Measurements from ENCODE around the gene NOL12.

The NOL12 gene

DNA sequence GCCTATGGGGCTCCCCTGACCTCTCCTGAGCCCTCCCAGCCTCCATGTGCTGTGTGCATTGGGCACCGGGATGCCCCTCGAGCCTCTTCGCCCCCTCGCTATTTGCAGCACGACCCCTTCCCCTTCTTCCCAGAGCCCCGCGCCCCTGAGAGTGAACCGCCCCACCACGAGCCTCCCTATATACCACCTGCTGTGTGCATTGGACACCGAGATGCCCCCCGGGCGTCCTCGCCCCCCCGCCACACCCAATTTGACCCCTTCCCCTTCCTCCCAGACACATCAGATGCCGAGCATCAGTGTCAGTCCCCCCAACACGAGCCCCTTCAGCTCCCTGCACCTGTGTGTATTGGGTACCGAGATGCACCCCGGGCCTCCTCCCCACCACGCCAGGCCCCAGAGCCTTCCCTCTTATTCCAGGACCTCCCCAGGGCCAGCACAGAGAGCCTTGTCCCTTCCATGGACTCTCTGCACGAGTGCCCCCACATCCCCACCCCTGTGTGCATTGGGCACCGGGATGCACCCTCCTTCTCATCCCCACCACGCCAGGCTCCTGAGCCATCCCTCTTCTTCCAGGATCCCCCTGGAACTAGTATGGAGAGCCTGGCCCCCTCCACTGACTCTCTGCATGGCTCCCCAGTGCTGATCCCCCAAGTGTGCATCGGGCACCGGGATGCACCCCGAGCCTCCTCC, 39.6 kb downstream of the NOL12 start:
- H3K27ac ChIP-seq, result no peak overlapping the region
- TF ChIP-seq, protein P1, sequence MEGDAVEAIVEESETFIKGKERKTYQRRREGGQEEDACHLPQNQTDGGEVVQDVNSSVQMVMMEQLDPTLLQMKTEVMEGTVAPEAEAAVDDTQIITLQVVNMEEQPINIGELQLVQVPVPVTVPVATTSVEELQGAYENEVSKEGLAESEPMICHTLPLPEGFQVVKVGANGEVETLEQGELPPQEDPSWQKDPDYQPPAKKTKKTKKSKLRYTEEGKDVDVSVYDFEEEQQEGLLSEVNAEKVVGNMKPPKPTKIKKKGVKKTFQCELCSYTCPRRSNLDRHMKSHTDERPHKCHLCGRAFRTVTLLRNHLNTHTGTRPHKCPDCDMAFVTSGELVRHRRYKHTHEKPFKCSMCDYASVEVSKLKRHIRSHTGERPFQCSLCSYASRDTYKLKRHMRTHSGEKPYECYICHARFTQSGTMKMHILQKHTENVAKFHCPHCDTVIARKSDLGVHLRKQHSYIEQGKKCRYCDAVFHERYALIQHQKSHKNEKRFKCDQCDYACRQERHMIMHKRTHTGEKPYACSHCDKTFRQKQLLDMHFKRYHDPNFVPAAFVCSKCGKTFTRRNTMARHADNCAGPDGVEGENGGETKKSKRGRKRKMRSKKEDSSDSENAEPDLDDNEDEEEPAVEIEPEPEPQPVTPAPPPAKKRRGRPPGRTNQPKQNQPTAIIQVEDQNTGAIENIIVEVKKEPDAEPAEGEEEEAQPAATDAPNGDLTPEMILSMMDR (conservative IDR thresholded peaks at IDR 0.05; ENCODE audit: low read depth), result no peak
- no peak for DNase-seq (ENCODE audit: low spot score)
- ChIA-PET POLR2A (ENCODE audit: low non-redundant PET) (no interaction called here), CTCF (no interaction called here)

DNA sequence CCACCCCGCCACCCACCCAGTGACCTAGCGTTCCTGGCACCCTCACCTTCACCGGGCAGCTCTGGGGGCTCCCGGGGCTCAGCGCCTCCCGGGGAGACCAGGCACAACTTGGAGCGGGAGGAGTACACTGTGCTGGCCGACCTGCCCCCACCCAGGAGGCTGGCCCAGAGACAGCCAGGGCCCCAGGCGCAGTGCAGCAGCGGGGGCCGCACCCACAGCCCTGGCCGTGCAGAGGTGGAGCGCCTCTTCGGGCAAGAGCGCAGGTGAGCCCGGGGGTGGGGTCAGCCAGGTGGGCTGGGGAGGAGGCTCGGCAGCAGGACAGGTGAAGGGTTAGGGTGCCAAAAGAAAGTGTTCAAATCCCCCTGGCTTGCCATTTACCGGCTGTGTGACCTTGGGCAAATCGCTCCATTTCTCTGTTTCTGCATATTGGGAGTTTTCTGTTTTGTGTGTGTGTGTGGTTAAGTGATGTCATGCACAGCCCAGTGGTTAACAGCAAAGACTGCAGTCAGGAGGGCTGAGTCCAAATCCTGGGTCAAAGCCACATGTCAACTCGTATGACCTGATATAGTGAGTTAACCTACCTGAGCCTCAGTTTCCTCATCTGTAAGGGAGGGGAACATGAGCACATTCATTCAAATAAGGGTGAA, 40.2 kb downstream of the NOL12 start:
- ChIA-PET POLR2A (ENCODE audit: low non-redundant PET) (no interaction called here), CTCF (no interaction called here)
- TF ChIP-seq, protein P1 (conservative IDR thresholded peaks at IDR 0.05; ENCODE audit: low read depth), result no peak
- no peak overlapping the region for H3K27ac ChIP-seq
- DNase-seq (ENCODE audit: low spot score), result no peak

DNA sequence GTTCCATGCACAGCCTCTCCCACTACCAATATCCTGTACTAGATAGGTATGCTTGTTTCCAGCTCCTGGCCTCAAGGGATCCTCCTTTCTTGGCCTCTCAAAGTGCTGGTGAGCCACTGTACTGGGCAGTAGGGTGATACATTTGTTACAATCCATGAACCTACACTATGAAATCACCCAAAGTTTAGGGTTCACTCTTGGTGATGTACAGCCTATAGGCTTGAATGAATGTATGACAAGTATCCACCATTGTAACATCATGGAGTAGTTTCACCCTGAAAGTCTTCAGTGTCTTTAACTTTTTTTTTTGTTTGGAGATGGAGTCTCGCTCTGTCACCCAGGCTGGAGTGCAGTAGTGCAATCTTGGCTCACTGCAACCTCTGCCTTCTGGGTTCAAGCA, 42.5 kb downstream of the NOL12 start:
- no peak overlapping the region for H3K27ac ChIP-seq
- POLR2A ChIA-PET (ENCODE audit: low non-redundant PET), result no interaction called here
- CTCF ChIA-PET, result no interaction called here
- TF ChIP-seq, protein P1 (conservative IDR thresholded peaks at IDR 0.05; ENCODE audit: low read depth), result no peak
- DNase-seq (ENCODE audit: low spot score), result no peak

DNA sequence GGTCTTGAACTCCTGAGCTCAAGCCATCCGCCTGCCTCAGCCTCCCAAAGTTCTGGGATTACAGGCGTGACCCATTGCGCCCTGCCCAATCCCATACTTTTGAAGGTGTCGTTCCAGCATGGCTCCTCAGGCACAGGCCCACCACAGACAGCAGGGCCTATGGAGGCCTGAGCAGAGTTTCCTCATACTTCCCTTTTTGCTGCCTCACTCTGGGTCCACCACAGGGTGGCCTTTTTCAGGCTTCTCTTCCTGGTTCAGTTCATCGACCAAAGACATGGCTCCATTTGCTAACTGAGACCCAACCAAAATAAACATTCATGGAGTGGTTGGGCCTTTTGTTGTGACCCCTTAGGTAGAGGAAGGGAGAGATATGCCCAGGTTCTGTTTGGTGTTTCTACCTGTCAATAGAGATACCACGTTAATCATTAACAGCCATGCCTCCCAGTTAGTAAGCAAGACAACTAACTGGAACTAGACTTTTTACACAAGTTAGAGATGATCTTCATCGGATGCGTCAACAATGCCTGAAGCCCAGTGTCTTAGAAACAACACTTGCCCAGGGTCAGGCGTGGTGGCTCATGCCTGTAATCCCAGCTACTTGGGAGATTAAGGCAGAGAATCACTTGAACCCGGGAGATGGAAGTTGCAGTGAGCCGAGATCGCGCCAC, 45.8 kb downstream of the NOL12 start:
- H3K27ac ChIP-seq, result no peak overlapping the region
- ChIA-PET CTCF (interaction anchor here (1.0 kb wide), 1 partner anchor 43 kb away, joined by 8 read pairs; no protein-coding TSS in a partner anchor), POLR2A (ENCODE audit: low non-redundant PET) (no interaction called here)
- TF ChIP-seq, protein P1 (conservative IDR thresholded peaks at IDR 0.05; ENCODE audit: low read depth), result no peak
- no peak for DNase-seq (ENCODE audit: low spot score)

DNA sequence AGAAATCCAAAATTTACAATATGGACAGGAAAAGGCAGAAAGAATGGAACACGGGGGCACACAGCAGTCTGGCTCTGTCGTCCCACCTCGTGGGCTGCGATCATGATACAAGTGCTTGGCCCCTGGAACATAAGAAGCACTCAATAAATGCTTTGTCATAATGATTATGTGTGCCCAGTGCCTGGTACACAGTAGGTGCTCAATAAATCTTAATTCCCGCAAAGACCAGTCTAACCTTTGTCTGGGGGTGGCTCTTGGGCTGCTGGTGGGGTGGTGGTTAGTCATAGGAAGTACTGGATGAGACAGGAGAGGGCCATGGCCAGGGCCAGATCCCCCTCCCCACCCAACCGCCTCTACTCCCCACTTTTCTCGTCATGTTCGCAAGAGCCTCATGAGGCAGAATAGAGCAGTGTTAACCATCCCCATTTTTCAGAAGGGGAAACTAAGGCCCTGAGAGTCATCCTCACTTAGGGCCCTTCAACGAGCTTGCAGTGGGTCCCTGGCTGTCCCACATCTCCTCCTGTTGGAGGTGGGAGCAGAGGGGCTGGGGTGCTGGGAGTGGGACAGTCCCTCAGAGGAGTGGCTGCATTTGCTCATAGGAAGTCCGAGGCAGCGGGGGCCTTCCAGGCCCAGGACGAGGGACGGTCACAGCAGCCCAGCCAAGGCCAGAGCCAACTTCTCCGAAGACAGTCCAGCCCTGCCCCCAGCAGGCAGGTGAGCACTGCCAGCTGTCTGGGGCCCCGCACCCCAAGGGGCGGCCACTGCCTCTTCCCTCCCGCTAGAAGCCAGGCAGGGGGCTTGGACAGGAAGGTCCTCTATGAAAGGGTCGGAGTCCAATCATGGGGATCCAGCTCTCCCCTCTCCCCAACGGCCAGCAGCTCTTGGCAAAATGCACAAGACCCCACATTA, 46.8 kb downstream of the NOL12 start:
- CTCF ChIA-PET, result interaction anchor here (0.6 kb wide), 1 partner anchor 33 kb away, joined by 3 read pairs; no protein-coding TSS in a partner anchor
- TF ChIP-seq, protein P1 (conservative IDR thresholded peaks at IDR 0.05; ENCODE audit: low read depth), result no peak
- POLR2A ChIA-PET (ENCODE audit: low non-redundant PET), result no interaction called here
- DNase-seq (ENCODE audit: low spot score), result no peak
- H3K27ac ChIP-seq, result no peak overlapping the region
